Spleen (tissue), 7 donors: ENCODE measurements around the gene HRH1.

Experiments used
- POLR2AphosphoS5 ChIP-seq, 3 donors: sonication (generic); formaldehyde crosslinking; IDR thresholded peaks; one replicate each; pipeline ENCODE4 v1.5.1; 2017; ENCODE audit warnings: antibody characterized with exemption in 3 of 3
- TF ChIP-seq, protein P1 (sequence below), 11 experiments: fragments of 200-600 bp in 7 of 11; fragments of 450-650 bp in 4 of 11; sonication (generic) in 4 of 11; IDR thresholded peaks in 8 of 11; conservative IDR thresholded peaks in 3 of 11; 1 replicate in 7 of 11; 2 replicates in 4 of 11; pipeline versions ENCODE4 v1.4.0 to v1.8.0; 2016 to 2021; ENCODE audit warnings: antibody characterized with exemption in 11 of 11, inconsistent platforms in 4 of 11, mild to moderate bottlenecking in 1 of 11
- donor health status: DM: no; HTN: no; CAD: no; lungs with moderate emphysema.
- donor health status: DM: no; HTN: no; CAD: no.
- donor health status: DM: no; HTN: no; CAD: no.

DNA sequence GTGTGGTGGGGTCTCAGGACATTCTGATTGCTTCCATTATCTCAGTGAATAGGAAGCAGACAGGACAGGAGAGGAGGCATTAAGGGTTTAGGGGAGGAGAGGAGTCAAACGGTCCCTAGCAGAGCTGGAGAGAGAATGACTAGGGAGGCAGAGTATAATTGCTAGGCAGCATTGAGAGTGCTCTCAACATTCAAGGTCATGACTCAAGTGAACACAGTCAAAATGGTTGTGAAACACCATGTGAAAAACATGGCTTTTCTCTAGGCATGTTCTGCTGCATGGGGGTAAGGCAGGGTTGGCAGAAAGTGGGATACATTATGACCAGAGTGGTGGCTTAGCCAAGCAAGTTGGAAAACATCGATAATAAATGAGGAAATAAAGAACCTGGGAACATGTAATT lies 19.5 kb upstream of the HRH1 start:
- TF ChIP-seq, protein P1, sequence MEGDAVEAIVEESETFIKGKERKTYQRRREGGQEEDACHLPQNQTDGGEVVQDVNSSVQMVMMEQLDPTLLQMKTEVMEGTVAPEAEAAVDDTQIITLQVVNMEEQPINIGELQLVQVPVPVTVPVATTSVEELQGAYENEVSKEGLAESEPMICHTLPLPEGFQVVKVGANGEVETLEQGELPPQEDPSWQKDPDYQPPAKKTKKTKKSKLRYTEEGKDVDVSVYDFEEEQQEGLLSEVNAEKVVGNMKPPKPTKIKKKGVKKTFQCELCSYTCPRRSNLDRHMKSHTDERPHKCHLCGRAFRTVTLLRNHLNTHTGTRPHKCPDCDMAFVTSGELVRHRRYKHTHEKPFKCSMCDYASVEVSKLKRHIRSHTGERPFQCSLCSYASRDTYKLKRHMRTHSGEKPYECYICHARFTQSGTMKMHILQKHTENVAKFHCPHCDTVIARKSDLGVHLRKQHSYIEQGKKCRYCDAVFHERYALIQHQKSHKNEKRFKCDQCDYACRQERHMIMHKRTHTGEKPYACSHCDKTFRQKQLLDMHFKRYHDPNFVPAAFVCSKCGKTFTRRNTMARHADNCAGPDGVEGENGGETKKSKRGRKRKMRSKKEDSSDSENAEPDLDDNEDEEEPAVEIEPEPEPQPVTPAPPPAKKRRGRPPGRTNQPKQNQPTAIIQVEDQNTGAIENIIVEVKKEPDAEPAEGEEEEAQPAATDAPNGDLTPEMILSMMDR (IDR thresholded peaks at IDR 0.05 in 8 of 11, conservative IDR thresholded peaks at IDR 0.05 in 3 of 11), result no peak
- TF ChIP-seq POLR2AphosphoS5 (IDR thresholded peaks at IDR 0.05), result no peak
